ENCODE measurements around the gene RSBN1L.
A peak's percentile ranks its signal among the peaks of the same experiment; 100 is the strongest.
"Not testable (repeated sequence)": the region's sequence is repeated elsewhere in the genome, so short reads cannot be mapped to it uniquely, and the experiment has no call there.

RSBN1L gene

GRCh38 chr7:77696057-77696642, at the start of gene RSBN1L:
RSBN1L (plus strand) TSS chr7:77696459; CDS start chr7:77696470, 11 bp downstream.
- DNase-seq (ENCODE audit: low read depth) = peak; percentile 98

DNA sequence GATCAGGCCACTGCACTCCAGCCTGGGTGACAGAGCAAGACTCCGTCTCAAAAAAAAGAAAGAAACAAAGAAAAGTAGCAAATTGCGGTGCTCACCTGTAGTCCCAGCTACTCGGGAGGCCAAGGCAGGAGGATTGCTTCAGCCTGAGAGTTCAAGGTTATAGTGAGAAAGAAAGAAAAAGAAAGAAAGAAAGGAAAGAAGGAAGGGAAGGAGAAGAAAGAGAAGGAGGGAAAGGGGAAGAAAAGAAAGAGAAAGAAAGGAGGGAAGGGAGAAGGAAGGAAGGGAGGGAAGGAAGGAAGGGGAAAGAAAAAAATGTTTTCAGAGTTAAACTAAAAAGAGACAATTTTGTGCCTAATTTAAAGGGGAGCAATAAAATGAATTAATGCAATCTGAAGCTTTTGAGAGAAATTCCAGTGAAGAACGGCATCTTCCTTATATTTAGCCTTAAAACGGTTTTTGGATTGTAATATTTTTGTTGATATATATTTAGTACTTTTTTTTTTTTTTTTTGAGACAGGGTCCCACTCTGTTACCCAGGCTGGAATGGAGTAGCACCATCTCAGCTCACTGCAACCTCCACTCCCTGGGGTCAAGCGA, 47.4 kb upstream of the RSBN1L start:
- no peak for DNase-seq (ENCODE audit: low read depth)

DNA sequence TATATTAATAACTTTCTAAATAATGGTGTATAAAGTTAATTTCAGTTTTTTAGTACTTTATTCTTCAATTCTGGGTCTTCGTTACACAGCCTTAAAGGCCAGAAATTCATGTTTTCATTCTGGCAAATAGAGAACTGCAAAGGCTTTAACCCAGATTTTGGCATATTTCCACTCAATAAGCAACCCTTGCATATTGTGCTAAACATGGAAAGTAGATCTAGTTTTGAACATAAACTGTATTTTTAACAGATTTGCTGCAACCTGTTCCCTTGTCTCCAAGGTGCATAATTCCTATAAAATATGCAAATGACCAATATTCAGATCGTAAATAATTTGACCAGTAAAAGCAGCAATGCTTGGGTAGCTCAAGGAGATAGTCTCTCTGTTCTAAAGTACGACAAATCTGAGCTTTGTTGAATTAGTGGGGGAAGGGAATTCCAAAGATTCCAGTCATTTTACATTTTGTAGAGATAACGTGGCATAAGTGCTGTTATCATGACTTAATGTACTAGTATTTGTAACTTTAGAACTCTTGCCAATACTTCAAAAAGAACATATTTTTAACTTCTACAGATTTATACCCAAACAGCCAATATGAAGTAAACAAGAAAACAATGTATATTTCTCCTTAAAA, 46.4 kb upstream of the RSBN1L start:
- DNase-seq (ENCODE audit: low read depth) = no peak

DNA sequence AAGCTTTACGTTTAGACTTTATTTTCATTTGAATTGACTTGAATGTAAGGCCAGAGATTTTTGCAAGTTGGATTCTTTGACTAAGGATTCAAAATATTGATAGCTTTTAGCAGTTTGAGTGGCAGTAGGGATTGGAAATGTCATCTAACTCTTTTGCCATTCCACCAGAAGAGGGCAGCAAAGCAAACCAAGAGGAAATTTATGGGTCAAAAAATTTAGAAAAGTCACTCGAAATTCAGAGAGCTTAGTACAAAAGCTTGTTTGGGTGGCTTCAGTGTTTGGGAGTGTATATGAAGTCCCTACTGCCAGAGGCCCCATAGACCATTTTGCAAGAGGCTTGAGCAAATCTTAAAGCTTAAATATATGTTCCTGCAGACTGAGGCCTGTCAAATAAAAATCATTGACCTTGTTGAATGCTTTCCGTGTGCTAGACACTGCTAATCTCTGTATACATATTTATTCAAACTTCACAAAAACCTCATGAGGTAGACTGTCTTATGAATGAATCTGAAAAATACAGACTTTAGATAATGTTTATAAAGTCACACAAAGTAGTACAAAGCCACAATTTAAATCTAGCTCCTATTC, 44.6 kb upstream of the RSBN1L start:
- no peak for DNase-seq (ENCODE audit: low read depth)

DNA sequence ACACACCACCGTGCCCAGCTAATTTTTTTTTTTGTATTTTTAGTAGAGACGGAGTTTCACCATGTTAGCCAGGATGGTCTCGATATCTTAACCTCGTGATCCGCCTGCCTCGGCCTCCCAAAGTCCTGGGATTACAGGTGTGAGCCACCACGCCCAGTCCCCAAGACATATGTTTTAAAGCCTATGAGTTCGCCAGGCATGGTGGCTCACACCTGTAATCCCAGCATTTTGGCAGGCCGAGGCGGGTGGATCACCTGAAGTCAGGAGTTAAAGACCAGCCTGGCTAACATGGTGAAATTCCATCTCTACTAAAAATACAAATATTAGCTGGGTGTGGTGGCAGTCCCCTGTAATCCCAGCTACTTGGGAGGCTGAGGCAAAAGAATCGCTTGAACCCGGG, 43.4 kb upstream of the RSBN1L start:
- not testable (repeated sequence) for DNase-seq (ENCODE audit: low read depth)

DNA sequence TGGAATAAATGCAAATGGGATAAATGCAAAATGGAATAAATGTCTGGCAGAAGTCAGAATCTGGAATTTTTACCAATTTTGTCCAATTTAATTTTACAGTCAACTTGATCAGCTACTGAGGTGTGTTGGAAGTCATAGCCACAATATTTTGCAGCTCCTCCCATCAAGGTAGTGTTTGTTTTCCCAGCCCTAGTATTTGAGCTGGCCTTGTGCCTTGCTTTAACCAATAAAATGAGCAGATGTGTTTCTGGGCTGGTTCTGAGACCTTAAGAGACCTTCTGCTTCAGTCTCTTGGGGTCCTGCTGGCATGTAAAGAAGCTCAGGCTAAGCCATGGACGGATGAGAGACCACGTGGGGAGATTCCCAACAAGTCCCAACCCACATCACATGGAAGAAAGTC, 42.7 kb upstream of the RSBN1L start:
- DNase-seq (ENCODE audit: low read depth) = no peak

DNA sequence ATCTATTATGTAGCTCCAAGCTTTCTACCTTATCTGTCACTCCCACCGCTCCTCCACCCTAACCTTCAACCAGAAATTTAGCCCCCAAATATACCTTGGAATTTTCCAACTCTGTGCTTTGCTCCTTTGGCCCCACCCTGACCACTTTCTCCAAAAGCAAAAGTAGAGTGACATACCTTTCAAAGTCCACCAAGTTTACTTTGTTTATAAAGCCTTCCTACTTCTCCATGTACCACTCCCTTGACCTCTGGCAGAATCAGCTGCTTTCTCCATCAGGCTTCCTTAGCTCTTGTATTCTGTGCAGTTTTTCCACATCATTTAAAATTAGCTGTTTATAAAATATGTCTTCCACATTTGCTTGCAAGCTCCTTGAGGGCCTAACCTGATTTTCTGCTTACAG, 40.9 kb upstream of the RSBN1L start:
- no peak for DNase-seq (ENCODE audit: low read depth)

- no peak for DNase-seq (ENCODE audit: low read depth)
Observed at GRCh38 chr7:77655836-77656455, 40.3 kb upstream of the RSBN1L start.

GRCh38 chr7:77657427-77658224, 38.6 kb upstream of the RSBN1L start:
- DNase-seq (ENCODE audit: low read depth) = peak; percentile 2

DNA sequence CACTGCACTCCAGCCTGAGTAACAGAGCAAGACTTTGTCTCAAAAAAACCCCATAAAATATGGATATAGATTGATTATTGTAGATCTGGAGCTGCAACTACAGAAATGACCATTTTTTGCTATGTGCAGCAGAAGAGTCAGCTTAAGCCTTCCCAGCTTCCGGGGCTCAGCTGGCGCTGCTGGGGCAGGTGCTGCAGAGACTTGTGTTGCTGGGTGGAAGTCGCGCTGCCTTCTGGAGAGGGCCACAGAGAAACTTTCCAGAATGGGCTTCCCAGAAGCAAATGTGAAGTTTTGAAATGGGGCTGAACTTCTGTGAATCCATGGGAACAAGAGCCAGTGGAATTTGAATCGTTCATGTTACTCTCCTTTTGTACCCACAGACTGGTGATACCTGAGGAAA, 37.3 kb upstream of the RSBN1L start:
- no peak for DNase-seq (ENCODE audit: low read depth)

DNA sequence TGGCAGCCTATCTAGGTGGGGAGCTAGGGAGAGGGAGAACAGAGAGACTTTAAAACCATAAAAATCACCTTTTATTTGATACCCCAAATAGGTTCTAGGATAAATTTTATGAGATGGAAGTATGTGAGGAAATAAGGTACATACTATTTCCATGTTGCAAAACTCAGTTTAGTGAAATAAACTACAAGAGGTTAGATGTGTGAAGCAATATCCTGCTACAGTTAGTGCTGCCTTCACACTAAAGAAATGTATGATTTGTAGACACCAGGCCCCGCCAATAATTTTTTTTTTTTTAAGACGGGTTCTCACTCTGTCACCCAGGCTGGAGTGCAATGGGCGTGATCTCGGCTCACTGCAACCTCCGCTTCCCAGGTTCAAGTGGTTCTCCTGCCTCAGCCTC, 34.4 kb upstream of the RSBN1L start:
- no peak for DNase-seq (ENCODE audit: low read depth)

- DNase-seq (ENCODE audit: low read depth) = no peak
Observed at GRCh38 chr7:77662869-77663268, 33.4 kb upstream of the RSBN1L start.

DNA sequence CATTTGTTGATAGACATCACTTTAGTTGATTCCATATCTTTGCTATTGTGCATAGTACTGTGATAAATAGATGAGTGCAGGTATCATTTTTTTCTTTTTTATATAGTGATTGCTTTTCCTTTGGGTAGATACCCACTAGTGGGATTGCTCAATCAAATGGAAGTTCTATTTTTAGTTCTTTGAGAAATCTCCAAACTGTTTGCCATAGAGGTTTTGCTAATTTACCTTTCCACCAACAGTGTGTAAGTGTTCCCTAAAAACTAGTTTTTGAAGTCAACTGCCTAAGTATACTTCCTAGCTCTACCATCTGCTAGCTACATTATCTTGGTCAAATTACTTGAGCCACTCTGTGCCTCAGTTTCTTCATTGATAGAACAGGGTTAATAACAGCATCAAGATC, 31.5 kb upstream of the RSBN1L start:
- no peak for DNase-seq (ENCODE audit: low read depth)

- no peak for DNase-seq (ENCODE audit: low read depth)
Observed at GRCh38 chr7:77665161-77665560, 31.1 kb upstream of the RSBN1L start.

DNA sequence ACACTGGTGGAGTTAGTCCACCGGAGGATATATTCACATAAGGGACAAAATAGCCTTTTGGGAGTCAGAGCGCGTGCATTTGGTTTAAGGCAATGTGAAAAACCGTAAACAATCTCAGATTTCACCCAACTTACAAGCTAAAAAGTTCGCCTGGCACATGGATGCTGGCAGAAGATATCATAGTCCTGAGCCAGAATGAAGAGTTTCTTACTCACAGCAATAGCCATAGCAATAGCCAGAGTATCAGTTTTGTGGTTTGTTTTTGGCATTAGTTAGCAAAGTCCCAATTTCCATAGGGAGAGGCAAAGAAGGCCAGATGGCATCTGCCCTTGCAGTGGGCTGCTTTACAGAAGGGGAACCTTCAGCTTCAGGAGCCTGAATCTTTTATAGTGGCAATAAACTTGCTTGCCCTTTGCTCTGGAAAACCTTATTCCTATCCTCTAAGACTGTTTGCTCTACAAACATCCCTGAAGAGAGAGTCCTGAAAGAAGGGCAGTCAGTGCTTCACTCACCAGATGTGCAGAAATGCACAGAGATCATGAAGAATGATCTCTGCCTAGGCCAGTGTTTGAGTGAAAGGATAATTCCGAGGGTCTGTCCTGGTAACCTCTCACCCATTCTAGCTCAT, 28.7 kb upstream of the RSBN1L start:
- no peak for DNase-seq (ENCODE audit: low read depth)

DNA sequence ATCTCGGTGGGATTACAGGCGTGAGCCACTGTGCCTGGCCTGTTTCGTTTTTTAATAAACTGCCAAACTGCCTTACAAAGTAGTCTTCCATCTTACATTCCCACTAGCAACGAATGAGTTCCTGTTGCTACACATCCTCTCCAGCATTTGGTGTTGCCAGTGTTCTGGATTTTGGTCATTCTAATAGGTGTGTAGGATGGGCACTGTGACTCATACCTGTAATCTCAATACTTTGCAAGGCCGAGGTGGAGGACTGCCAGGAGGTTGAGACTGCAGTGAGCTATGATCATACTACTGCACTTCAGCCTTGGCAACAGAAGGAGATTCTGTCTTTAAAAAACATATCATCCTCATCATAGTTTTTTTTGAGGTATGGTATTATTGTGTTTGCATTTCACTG, 21.4 kb upstream of the RSBN1L start:
- no peak for DNase-seq (ENCODE audit: low read depth)

DNA sequence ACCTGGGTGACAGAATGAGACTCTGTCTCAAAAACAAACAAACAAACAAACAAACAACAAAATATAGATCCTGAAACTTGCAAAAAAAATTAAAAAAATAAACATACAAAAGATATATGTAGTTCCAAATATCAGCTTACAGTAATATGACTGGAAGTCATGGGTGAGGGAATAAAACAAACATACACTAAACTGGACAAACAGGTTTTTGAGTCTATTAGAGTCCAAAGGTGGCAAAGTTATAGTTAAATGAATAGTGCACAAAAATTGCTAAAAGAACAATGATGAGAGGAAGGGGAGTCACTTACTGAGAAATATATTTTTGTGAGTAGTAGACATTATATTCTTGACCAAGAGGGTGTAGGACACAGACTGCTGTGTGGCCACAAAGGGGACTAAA, 16.7 kb upstream of the RSBN1L start:
- no peak for DNase-seq (ENCODE audit: low read depth)

- DNase-seq (ENCODE audit: low read depth) = no peak
Observed at GRCh38 chr7:77680266-77680665, 16.0 kb upstream of the RSBN1L start.

GRCh38 chr7:77684030-77684429, 12.2 kb upstream of the RSBN1L start:
- DNase-seq (ENCODE audit: low read depth) = no peak

DNA sequence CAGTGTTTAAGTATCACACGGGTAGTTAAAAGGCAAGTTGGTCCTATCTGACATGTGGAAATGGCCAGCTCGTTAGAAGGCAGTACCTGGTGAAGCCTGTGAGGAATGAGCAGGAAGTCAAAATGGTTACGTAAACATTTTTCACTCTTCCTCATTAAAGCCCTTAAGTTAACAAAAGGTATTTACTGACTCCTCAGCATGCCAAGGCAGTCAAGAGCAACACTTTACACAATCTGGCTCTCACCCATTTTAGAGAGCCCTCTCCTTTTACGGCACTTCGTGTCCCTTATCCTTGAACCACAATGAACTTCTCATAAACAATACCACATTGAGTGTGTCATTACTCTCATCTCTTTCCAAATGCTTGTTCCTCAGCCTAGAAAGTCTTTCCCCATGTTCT, 11.0 kb upstream of the RSBN1L start:
- no peak for DNase-seq (ENCODE audit: low read depth)

GRCh38 chr7:77687100-77687746, 9.0 kb upstream of the RSBN1L start:
- no peak for DNase-seq (ENCODE audit: low read depth)
